ENCODE data around the gene TIMM10B.

The TIMM10B gene, protein sequence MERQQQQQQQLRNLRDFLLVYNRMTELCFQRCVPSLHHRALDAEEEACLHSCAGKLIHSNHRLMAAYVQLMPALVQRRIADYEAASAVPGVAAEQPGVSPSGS

GRCh38 chr11:6481012-6481923 lies at the start of gene TIMM10B, which contains the start of gene ARFIP2:
TIMM10B (plus strand) TSS chr11:6481501; CDS start chr11:6481517, 16 bp downstream.
ARFIP2 (minus strand) TSS chr11:6481331; CDS start chr11:6480421, 910 bp downstream.
- peak; percentile 96 for DNase-seq (ENCODE audit: low read depth)

GRCh38 chr11:6431861-6432260 lies 49.4 kb upstream of the TIMM10B start:
- no peak for DNase-seq (ENCODE audit: low read depth)

DNA sequence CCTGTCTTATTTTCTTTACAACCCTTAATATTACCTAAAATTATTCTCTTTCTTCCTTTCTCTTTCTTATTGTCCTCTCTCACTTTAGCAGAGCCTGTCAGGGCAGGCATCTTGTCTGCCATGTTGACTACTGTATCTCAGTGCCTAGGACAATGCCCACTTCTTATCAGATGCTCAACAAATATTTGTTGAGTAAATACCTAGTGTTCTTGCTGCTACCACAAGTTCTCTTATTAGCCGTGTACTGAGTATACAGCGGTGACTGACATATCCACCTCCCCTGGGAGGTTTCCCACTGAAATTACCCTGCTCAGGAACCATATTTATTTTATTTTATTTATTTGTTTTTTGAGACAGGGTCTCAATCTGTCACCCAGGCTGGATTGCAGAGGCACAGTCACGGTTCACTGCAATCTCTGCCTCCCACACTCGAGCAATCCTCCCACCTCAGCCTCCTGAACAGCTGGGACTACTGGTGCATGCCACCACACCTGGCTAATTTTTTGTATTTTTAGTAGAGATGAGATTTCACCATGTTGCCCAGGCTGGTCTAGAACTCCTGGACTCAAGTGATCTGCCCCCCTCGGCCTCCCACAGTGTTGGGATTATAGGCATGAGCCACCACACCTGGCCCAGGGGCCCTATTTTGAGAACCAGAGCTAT lies 47.2 kb upstream of the TIMM10B start:
- no peak for DNase-seq (ENCODE audit: low read depth)

- no peak for DNase-seq (ENCODE audit: low read depth)
These were observed 43.9 kb upstream of the TIMM10B start for GRCh38 chr11:6437423-6437822.

DNA sequence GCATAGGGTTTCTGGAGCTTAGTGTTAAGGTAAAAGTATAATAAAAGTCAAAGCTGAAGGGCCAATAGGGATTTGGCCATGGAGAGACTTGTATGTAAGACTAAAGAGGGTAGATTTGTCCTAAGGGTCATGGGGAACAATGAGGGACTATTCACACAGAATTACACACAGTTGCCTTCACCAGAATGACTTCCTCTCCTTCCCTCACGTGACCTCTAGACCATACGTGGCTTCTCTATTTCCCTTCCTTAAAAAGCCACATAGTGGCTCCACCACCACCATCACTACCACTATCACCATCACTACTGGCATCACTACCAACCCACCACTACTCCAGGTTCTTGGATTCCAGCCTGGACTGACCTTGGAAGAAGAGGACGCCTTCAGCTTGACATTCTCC lies 43.3 kb upstream of the TIMM10B start:
- no peak for DNase-seq (ENCODE audit: low read depth)

GRCh38 chr11:6438979-6439571 lies 42.2 kb upstream of the TIMM10B start:
- DNase-seq (ENCODE audit: low read depth): peak; percentile 12

- DNase-seq (ENCODE audit: low read depth): no peak
These were observed 40.4 kb upstream of the TIMM10B start, which contains the start of gene HPX for GRCh38 chr11:6440906-6441358. HPX (minus strand) TSS chr11:6440987; CDS start chr11:6440963, 24 bp downstream.

GRCh38 chr11:6442441-6442840 lies 38.9 kb upstream of the TIMM10B start:
- no peak for DNase-seq (ENCODE audit: low read depth)

GRCh38 chr11:6443269-6444003 lies 37.9 kb upstream of the TIMM10B start:
- DNase-seq (ENCODE audit: low read depth): peak; percentile 28

DNA sequence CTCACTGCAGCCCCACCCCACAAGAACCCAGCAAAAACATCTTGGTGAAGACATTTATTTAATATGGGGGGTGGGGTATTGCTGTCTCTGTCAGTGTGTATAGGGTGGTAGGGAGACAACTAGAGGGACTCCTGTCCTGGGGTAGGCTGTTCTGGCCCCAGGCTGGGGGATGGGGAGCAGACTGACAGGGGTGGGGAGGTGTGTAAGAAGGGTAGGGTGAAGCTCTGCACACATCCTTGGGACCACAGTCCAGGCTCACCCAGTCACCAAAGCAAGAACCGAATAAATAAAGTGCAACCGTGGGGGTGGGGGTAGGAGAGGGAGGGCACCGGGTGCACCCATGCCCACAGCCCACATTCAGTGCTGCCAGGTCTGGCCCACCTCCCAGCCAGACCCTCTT lies 32.7 kb upstream of the TIMM10B start:
- DNase-seq (ENCODE audit: low read depth): no peak

DNA sequence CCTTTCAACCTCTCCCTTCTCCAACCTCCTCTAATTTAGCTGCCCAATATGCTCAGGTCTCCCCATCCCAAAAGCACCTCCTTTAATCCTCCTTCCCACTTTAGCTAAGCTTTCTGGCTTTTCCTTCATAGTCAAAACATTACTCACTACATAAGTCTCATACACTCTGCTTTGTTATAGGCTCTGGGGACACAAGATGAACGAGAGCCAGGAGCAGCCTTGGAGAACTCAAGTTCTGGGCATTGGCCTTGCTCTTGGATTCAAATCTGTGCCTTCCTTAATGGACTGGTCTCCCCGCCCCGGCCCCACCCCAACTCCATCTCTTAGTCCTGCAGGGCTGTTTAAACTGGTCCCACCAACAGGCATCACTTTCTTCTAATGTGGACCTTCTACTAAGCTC lies 29.1 kb upstream of the TIMM10B start:
- DNase-seq (ENCODE audit: low read depth): no peak

DNA sequence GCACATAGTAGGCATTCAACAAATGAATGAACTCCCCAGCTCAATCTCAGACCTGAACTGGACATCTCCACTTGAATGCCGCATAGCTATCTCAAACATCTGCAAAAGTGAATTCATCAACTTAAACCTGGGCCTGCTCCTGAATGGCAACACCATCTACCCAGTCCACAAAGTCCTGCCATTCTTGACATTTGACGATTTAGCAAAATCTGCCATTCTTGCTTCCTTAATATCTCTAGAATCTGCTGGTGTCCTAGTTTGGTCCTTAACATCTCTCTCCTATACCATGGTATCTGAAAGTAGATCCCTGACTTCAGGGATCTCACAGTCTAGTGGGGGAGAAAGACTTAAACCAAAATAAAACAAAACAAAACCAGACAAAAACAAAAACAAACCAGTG lies 28.1 kb upstream of the TIMM10B start:
- DNase-seq (ENCODE audit: low read depth): no peak

- no peak for DNase-seq (ENCODE audit: low read depth)
These were observed 26.2 kb upstream of the TIMM10B start for GRCh38 chr11:6455070-6455469.

DNA sequence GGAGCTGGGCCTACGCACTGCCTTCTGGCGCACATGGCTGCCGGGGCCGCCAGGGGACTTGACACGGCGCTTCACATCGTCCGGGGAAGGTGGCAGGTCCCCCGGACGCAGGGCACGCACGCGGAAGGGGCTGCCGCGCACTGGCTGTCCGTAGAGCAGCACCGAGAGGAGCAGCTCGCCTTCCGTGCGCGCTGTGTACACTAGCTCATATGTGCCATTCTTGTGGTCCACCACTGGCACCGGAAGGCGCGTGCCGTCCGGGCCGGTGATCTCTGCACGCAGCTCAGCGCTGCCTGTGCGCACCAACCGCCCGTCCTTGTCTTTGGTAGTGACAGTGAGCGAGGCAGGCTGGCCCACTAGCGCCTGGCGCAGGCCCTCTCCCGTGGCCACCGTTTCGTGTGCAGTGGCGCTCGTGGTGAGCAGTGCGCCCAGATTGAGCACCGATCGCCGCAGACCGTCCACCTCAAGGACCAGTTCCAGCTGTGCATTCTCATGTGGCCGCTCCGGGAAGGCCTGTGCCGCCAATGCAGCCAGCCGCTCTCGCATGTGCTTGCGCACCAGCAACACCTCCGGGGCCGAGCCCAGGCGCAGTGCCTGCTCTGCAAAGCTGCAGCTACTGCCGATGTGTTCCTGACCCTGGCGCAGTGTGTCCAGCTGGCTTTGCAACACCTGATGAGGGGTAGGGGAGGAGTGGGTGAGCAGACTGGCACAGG lies 24.8 kb upstream of the TIMM10B start:
- DNase-seq (ENCODE audit: low read depth): no peak

DNA sequence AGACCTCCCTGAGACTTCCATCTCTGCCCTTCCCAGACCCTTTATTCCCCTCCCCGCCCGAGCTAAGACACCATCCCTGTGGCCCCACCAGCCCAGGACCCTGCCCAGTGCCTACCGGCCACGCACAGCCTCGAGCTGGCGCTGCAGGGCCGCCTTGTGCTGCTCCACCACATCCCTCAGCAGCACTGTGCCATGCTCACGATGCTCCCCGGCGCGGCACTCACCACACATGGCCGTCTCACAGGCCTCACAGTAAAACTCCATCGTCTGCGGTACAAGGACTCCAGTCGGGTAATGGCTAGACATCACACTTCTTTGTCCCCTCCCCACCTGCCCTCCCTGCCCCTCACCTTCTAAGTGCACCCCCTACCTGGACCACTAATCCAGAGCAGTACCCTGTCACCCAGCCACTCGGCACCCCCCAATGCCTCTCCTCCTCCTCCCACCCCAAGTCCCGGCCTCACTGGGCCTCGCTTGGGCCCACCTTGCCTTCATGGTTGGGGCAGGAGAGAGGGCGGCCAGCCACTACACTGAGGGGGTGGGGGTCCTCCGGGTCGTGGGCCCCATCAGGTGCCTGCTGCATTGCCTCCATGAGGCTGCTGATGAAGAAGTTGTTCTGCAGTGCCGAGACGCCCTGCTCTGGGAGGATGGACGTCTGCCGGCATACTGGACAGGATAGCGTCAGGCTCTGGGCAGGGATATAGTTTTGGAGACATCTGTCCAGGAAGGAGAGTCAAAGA lies 23.6 kb upstream of the TIMM10B start:
- no peak for DNase-seq (ENCODE audit: low read depth)

- DNase-seq (ENCODE audit: low read depth): no peak
These were observed 22.8 kb upstream of the TIMM10B start for GRCh38 chr11:6458352-6459098.

DNA sequence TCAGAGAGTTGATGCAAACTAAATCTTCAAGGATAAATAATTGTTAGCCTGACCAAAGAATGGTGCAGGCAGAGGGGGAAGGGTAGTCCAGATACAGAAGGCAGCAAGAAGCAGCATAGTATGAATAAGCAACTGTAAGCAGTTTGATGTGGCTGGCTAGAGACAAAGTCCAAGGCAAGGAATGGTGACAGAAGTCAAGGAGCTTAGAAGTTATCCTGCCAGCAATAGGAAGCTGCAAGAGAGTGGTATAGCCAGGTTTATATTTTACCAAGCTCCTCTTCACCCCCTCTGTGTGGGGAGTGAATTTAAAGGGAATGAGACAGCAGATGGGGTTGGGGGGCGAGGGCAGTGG lies 22.2 kb upstream of the TIMM10B start:
- no peak for DNase-seq (ENCODE audit: low read depth)

GRCh38 chr11:6468712-6469495 lies 12.4 kb upstream of the TIMM10B start:
- DNase-seq (ENCODE audit: low read depth): no peak

- no peak for DNase-seq (ENCODE audit: low read depth)
These were observed 11.7 kb upstream of the TIMM10B start for GRCh38 chr11:6469599-6469998.

Data from activated T-helper 9 cell treated with anti-CD3 and anti-CD28 coated beads, Interleukin-2, amount 50 U/mL, for 16 hours (primary cell).